ENCODE data around the gene THOC7.
A peak's percentile ranks its signal among the peaks of the same experiment; 100 is the strongest.

Gene THOC7

DNA sequence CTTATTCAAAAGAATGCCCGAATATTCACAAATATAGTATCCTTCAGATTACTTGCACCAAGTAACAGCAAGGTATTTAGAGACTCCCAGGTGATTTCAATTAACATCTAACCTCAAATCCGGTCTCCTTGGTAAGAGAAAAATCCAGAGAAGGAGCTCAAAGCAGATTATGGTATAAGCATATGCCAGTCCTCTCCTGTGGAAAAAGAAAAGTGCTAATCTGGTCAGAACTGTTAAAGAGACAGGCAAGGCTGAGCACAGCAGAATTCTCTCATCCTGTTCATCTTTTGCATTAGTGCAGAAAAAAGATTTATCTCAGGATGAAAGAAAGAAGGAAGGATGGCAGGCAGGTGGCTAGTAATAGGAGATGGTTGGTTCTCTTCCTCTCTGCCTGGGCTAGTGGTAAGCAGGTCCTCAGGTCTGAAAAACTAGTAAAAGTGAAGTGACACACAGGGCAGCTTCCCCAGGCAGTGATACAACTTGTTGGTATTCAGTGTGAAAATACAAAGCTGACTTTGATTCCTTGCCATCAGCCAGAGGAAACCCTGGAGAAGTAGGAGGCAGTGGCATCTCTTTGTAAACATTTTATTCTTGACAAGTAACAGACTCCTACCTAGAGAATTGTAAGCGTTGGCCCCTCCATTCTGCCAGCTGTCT is 14.3 kb upstream of the THOC7 start:
- no peak for DNase-seq

DNA sequence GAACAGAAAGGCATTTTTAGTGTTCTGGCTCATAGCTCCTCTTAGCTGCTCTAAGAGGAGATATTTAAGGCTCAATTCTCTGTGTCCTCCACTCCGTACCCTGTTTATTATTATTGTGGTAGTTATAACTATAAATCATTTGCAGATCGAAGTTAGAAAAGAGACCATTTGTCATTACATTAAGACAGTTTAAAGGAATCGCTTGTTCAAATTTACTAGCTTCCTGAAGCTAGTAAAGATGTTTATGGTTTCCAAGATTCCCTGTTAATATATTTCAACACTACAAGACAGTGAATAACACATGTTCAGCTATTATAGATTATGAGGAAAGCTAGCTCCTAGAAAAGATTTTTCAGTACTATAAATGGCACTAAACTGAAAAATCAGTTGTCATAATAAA is 12.7 kb upstream of the THOC7 start:
- no peak for DNase-seq

DNA sequence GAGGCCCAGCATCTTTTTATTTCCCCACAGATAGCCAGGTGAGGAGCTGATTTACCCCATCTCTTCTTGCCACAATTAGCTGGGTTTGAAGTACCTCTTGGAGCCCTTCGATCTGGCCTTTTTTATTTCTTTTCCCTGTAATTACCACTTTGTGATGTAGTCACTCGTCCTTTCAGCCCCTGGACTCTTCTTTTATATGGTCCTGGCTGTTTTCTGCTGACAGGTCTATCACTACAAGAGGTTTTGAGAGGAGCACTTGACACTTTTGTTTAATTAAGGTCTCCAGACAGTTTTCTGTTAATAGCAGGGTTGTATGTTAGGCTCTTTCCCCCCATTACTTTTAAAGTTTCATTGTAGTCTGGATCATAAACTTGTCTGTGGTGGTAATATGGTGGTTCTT is 11.9 kb upstream of the THOC7 start:
- DNase-seq = no peak

DNA sequence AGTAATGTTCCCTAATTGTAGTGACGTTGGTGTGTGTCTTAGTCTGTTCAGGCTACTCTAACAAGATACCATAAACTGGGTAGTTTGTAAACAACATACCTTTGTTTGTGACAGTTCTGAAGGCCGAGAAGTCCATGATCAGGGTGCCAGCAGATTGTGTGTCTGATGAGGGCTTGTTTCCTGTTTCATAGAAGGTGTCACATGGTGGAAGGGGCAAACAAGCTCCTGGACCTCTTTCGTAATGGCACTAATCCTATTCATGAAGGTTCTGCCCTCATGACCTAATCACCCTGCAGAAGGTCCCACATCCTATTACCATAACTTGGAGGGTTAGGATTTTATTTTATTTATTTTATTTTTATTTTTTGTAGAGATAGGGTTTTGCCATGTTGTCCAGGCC is 11.2 kb upstream of the THOC7 start:
- DNase-seq = no peak

DNA sequence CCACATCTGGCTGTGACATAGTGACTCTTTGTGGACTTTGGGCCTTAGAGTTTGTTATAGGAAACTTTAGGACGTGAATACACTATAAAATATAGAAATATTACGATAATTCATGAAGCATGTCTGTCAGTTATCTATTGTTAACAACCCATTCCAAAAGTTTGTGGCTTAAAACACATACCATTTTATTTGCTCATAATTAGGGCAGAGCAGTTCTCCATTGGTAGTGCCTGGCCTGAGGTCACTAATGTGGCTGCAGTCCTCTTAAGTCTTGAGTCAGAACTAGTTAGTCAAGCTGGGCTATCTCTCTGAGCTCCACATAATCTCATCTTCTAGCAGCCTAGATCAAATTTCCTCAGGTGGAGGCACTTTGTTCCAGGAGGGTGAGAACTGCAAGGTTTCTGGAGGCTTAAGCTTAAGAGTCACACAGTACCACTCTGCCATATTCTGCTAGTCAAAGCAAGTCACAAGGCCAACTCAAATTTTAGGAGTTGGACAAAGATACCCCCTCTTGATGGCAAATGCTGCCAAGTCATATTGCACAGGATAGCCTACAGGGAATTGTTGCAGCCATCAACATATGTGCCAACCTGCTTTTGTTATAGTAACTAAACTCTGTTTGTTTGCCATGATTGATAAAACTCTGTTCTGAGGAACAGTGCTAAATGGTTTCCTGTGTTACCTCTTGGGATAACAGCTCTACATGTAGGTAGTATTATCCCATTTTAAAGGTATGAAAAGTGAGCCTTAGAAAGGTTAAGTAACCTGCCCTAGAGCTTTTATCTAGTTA is 8.7 kb upstream of the THOC7 start:
- DNase-seq = no peak

DNA sequence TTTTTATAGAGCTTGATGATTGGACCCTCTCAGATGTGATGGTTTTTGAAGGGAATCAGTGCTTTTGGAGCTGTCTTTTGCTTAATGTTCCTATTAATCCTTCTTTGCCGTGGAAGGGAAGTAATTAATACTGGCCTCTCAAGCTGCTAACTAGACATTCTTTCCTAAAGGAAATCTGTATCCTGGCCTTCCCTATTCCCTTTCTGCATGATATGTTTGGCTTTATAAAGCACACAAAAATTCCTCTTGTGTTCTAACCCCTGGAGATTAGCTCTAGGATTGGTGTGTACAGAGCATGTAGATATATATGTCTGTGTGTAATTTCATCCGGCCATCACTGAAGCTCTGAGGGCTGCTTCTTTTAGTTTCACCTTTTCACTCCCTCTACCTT is 7.0 kb upstream of the THOC7 start:
- DNase-seq = no peak

DNA sequence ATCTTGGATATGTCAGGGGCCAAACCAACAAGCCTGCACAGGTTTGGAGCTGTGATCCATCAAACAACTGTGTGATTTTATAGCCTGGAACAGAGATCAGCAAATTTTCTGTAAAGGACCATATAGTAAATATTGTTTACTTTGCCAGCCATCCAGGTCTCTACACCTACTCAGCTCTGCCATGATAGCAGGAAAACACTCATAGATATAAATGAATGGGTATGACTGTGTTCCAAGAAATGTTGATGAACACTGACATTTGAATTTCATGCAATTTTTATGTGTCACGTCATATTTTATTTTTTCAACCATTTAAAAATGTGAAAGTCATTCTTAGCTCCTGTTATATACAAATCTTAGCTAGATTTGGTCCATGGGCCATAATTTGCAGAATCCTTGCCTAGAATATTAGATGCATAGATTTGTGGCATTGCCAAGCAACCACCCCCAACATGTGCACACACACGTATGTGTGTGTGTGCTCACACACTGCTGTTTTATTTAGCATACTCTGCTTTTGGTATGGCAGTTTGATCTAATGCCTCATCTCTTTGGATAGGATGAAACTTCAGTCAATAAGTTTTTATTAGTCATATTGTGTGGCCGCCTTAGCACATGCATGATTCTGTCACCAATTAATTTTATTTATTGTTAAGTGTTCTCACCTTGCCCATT is 6.5 kb upstream of the THOC7 start:
- no peak for DNase-seq

DNA sequence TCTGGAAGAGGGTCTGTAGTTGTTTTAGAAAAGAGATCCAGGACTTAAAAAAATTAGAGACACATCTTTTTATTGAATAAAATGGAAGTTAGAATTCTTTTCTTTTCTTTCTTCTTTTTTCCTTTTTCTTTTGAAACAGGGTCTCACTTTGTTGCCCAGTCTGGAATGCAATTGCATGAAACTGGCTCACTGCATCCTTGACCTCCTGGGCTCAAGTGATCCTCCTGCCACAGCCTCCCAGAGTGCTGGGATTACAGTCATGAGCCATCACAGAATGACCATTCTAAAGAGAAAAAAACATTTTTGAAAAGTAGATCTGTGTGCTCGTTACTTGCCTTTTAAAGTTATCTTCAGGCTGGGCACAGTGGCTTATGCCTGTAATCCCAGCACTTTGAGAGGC is 3.6 kb upstream of the THOC7 start:
- DNase-seq = no peak

DNA sequence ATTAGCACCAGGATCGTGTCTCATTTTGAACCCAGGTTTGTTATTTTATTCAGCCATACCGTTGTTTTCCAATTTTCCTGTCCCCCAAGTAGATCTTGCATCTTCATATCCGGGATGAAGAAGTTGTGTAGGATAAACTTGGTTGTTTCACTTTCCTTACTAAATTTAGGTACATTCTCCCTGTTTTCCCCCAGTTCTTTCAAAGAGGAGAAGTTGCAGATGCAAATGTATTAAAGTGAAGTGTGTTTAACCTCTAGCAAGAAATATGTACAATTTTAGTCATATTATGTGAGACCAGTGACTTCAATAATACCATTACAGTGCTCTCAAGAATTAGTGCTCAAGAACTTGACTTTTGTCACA is 1.3 kb upstream of the THOC7 start:
- no peak for DNase-seq

DNA sequence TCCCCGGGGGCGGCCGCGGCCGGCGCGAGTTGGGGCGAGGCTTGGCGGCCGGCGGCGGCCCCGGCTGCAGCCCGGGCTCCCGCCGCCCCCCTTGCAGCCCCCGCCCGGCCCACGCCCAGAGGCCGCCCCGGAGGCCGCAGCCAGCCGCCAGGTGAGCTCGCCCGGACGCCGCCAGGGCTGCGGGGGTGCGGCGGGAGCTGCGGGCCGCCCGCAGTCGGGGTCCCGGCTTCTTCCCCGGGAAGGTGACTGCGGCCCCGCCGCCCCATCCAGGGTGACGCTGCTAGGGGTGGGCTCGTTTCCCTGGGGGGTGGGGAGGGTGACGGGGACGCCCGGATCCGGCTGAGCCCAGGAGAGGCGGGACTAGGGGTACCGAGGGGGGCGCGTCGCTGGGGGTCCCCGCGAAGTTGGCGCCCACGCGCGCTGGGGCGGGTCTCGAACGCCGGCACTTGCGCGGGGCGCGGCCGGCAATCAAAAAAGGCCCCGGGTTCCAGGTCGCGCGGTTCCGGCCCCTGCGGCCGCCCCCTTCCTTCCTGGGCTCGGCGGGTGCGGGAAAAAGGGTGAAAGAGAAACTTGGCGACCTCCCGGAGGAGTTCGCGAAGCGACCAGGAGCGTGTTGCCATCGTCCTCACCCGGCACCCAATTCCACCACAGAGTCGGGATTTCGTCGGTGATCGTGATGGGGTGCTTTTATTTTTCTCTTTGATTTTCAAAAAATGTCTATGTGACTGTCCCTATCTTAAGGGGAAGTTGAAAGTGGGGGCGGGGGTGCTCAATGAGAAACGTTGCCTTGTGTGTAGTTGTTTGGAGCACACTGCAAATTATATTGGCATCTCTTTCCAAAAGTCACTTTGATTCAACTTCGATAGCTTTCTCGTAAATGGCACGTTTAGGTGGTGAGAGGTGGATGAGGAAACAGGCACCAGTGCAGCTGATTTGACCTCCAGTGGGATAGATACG is 681 bp upstream of the THOC7 start:
- peak; percentile 55 for DNase-seq

DNA sequence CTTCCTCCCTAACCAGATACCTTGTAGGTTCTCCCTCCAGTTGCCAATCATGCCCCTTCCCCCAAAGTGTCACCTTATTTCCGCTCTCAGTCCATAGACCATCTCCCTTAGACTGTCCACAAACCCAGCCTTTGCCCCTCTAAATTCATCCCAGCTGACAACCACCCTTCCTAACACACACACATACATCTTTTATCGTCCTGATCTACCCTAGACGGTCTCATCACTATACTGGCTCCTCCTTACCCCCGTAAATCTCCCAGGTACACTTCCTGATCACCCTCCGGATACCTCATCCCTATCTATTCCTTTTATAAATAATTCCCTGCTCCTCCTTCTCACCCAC is 828 bp downstream of the THOC7 start:
- no peak for DNase-seq

DNA sequence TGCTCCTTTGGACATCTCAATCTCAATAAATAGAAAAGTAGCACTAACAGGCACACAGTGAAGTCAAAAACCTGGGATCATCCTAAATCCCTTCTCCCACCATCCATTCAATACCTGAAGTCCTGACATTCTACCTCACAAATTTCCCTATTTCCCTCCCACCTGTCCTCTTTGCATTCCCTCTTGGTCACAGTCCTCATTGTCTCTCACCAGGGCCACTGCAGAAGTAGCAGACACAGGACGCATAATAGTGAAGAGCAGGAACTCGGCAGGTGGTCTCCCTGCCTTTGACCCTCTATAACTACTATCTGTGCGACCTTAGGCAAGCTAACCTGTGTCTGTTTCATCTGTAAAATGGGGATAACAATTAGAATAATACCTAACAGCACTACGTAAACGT is 2.3 kb downstream of the THOC7 start:
- no peak for DNase-seq

DNA sequence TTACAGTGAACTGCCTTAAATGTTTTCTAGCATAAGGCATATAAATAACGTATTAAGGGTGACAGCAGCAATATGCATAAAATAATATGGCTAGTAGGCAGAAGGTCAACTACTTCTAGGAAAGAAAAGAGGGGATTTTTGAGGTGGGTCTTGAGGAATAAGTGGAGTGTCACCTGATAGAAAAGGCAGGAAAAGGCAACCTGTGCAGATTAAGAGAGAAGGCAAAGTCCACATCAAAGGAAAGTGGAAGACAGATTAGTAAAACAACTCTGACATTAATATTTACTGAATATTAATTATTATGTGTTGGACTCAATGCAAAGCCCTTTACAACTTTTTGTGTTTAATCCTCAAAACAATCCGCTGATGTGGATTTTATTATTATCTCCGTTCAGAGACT is 2.8 kb downstream of the THOC7 start:
- no peak for DNase-seq

DNA sequence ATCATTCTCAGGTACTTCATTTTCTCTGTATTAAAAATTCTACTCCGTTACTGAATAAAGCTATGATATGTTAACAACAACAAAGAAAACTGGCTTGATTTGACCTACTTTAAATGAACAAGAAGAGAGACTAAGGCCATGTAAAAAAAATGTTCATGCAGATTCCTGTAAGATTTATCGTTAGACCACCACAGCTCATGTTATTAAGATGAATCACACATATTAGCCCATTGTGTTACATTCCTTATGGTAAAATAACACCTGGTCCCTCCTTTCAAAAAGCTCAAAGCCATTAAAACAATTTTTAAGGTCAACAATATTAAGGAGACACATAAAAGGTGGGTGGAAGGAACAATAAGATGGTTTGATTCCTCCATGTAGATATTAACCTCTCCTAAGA is 6.3 kb downstream of the THOC7 start:
- no peak for DNase-seq

DNA sequence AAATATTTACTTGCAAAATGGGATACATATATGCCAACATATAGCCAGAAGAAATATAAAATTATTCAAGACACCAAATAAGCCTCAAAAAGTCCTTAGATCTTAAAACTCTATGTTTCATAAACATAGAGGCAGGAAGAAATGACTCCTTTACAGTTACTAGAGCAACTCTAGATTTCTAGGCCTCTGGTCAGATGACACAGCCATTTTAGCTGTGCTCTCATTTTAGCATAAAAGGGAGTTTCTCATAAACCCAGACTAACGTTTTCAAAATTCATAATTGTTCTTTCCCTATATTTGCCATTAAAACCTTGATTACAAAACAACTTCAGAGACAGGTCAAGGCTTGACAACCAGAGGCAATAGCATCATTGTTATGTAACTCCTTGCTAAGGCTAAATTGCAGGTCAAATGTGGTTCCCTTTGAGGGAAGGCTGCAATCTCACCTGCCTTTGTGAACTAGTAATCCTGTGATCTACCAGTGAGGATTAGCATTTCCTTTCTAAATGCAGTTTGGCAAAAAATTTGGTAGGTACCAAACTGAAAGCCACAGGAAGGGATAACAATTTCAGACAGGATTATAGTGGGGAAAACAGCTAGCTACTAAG is 8.2 kb downstream of the THOC7 start:
- no peak for DNase-seq

DNA sequence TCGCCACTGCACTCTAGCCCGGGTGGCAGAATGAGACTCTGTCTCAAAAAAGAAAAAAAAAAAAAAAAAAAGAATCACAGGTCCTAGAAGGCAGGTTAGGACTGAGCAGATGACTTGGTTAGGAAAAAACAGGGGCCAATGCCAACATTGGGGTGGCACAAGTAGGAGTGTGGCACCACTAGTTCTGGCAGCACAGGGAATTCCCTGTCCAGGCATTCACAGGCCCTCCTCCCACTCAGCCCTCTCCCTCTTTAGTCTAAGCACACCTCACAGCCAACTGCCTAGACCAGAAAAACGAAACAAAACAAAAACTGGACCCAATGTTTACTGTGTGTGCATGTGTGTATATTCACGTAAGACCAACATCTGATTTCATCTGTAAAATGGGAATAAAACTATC is 10.5 kb downstream of the THOC7 start:
- DNase-seq = no peak

DNA sequence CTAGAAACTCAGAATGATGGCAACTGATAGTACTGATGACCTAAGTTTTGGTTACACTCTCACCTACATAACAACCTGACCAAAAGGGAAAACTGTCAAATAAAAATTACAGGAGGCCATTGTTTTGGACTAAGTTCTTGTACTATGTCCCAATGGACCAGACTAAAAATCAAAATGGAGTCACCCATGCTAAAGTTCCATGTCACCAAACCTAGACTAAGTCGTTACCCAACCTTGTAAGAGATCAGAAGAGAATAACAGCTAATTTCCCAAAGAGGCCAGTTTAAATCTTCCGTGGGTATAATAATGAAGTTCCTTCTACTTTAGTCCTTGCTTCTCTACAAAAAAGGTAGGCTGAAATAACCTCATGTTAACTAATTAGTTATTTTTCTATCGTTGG is 12.3 kb downstream of the THOC7 start:
- DNase-seq = no peak

DNA sequence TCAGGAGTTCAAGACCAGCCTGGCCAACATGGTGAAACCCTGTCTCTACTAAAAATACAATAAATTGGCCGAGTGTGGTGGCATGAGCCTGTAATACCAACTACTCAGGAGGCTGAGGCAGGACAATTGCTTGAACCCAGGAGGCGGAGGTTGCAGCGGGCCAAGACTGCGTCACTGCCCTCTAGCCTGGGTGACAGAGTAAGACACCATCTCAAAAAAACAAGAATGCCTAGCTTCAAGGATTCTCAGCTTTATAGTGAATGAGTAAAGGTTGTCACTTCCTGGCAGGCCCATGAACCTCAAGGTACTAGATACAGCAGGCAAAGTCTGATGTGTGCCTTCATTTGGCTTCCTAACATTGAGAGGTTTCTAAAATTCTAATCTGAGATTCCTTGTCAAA is 14.4 kb downstream of the THOC7 start:
- DNase-seq = no peak

DNA sequence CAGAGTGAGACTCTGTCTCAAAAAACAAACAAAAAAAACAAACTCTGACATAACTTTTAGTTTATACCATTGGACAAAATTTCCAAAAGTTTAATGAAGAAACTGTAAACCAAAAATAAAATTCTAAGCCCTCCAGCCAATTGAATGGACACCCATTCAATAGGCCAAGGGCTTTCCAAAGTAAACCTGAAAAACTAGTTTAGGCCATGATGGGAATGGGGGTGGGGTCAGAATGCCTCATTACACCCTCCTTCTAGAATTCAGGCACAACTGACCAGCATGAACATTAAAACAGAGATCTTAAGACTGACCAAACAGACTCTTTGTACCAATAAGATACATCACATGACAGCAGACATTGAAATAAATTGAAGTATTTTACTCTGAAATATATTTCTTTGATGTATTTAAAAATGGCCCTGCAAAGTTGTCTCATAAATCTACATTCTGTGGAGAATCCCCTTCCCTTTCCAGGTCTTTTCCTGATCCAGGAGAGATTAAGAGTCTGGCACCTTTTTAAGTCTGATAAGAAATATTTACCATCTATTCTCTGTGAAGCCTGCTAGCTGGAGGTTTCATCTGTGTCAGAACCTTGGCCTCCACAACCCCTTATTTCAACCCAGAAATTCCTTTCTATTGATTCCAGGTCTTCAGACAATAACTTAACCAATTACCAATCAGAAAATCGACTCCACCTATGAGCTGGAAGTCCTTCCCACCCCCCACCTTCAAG is 15.7 kb downstream of the THOC7 start:
- DNase-seq = no peak

DNA sequence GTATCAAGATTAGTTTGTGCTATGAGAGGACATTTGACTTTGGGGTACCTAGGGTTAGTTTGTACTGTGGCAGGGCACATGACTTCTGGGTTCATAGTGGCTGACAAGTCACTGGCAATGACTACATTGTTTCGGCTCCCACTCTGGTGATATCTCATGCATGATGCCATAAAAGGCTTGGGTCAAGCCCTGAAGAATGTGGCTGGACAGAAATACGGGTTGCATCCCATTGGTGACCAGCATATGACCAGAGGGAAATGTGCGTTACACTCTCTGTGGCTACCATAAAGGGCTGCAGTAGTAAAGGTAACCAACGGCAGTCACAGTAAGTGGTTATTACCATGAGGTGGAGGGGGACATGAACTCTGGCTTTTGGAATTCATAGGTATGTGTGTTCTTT is 18.4 kb downstream of the THOC7 start:
- DNase-seq = no peak

DNA sequence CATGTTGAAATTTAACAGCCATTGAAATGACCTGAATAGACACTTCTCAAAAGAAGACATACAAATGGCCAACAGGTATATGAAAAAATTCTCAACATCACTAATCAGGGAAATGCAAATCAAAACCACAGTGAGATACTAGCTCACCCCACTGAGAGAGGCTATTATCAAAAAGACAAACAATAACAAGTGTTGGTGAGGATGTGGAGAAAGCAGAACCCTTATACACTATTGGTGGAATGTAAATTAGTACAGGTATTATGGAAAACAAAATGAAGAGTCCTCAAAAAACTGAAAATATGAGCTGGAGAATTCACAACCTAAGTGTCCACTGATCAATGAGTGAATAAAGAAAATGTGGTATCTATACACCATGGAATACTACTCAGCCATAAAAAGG is 21.5 kb downstream of the THOC7 start:
- DNase-seq = no peak

DNA sequence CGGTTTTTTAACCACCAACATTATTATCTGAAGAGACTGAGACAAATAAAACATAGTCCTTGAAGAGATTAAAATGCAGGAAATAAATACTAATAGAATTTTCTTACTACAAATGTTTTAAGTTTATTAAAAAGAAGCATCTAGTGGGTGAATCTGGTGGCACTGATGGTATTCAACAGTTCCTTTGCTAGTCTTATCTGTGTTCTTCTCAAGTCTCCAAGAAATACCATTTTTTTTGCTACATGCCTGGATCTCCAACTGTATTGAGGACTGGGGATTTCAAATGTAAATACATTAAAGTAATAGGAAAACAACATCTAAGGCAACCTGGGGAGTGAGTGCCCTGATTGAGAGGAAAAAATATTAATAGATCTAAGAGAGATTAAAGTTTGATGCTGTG is 21.9 kb downstream of the THOC7 start:
- no peak for DNase-seq

Measured in CD4-positive, alpha-beta T cell treated with Interleukin-6 for 4 hours (primary cell).